Smooth muscle cell (in vitro differentiated cells): ENCODE data around the gene BHLHA15. TPM values are rescaled to one million over a fixed set of nuclear protein-coding genes. Genes with fewer than 3 reads are reported as not detected.

Experiments used
- DNase-seq: peaks from one replicate; lab custom pipeline; 2025; ENCODE audit not compliant: unreplicated experiment; lab: John Stamatoyannopoulos, UW
- H2AFZ ChIP-seq: fragments of 200-600 bp; sonication (generic); 2 replicates; pipeline ENCODE4 v1.6.0; 2016; ENCODE audit warnings: antibody characterized with exemption, low read depth, mild to moderate bottlenecking
- H3F3A ChIP-seq: fragments of 200-600 bp; sonication (generic); 2 replicates; pipeline ENCODE4 v1.6.0; 2017; ENCODE audit warnings: antibody characterized with exemption, low read depth
- H3K27ac ChIP-seq: fragments of 200-600 bp; sonication (generic); 2 replicates; pipeline ENCODE4 v1.5.1; 2016; ENCODE audit warnings: low read depth, mild to moderate bottlenecking
- H3K27me3 ChIP-seq: fragments of 200-600 bp; sonication (generic); 2 replicates; pipeline ENCODE4 v1.6.1; 2016; ENCODE audit warnings: low read depth, mild to moderate bottlenecking
- H3K36me3 ChIP-seq: fragments of 200-600 bp; sonication (generic); 2 replicates; pipeline ENCODE4 v1.5.1; 2016; ENCODE audit warnings: low read depth
- H3K4me1 ChIP-seq: fragments of 200-600 bp; sonication (generic); 2 replicates; pipeline ENCODE4 v1.5.1; 2016; ENCODE audit warnings: low read depth
- H3K4me2 ChIP-seq: fragments of 200-600 bp; sonication (generic); 2 replicates; pipeline ENCODE4 v1.6.0; 2016; ENCODE audit warnings: mild to moderate bottlenecking
- H3K4me3 ChIP-seq: fragments of 200-600 bp; sonication (generic); 2 replicates; pipeline ENCODE4 v1.5.1; 2016; ENCODE audit warnings: mild to moderate bottlenecking
- H3K79me2 ChIP-seq: fragments of 200-600 bp; sonication (generic); 2 replicates; pipeline ENCODE4 v1.6.0; 2016; ENCODE audit warnings: low read depth, mild to moderate bottlenecking
- H3K9ac ChIP-seq: fragments of 200-600 bp; sonication (generic); 2 replicates; pipeline ENCODE4 v1.6.0; 2016; ENCODE audit warnings: low read depth
- H3K9me3 ChIP-seq: fragments of 200-600 bp; sonication (generic); replicated peaks from 2 replicates; pipeline ENCODE4 v1.5.1; 2016; ENCODE audit warnings: low read depth
- H4K20me1 ChIP-seq: fragments of 200-600 bp; sonication (generic); 2 replicates; pipeline ENCODE4 v1.6.0; 2016; ENCODE audit warnings: low read depth
- WGBS: methylation state at CpG from one replicate; pipeline ENCODE4 v1.1.7; 2016; ENCODE audit warnings: low lambda C conversion rate; 5-methylcytosine and 5-hydroxymethylcytosine counted together
- polyA plus RNA-seq: library from polyadenylated mRNA; unstranded; fragments of >200 nt; fragmentation: Nextera tagmentation; extraction: Ambion mirVana; gene quantifications from 2 replicates; pipeline ENCODE4 v1.2.1, GENCODE V29; 2016
- total RNA-seq: library from RNA; depleted of rRNA; stranded (reverse); fragments of >200 nt; gene quantifications from 2 replicates; pipeline ENCODE4 v1.2.3, GENCODE V29; 2014
- TF ChIP-seq, protein P1 (sequence below): fragments of 200-600 bp; sonication (generic); IDR thresholded peaks from 2 replicates; pipeline ENCODE4 v1.5.1; 2017; ENCODE audit warnings: borderline replicate concordance, mild to moderate bottlenecking, antibody characterized with exemption; ENCODE audit not compliant: insufficient read depth, poor library complexity, severe bottlenecking

The BHLHA15 gene
- total and polyA plus RNA-seq, 2 experiments from 2014 or later = 0.27 to 1.3 TPM

DNA sequence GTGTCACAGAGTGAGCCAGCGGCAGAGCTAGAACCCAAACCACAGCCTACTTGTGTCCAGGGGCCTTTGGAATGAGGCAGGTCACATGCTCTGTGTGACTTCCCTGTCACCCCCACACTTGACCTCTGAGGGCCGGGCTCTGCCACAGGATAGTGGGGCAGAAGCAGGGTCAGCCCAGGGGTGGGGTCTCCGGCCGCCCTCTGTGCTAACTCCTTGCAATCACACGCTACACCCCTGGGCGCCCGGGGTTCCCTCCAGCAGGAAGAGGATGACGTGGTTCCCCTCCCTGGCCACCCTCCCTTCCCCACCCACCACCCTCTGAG lies 21.0 kb downstream of the BHLHA15 start:
- H3K4me3 ChIP-seq = no peak overlapping the region
- WGBS = 98% methylated on average over 8 of the region's 8 CpGs

DNA sequence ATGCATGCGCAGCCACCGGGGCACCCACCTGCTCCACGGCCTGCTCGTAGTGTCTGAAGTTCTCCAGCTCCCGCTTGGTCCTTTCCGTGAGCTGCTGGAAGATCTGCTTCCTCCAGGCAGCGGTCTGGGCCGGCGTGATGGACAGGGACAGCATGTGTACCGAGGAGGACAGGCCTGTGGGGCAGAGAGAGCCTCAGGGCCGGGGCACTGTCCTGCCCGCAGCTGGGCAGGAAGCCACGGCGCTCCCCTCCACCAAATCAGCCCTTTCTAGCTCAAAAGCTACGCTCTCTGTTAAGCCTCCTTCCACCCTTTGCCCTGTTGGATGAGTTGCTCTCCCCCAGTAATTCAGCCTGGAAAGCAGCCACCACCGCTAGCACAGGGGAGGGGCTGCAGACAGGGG lies 21.6 kb downstream of the BHLHA15 start:
- no peak for DNase-seq
- no peak overlapping the region for H2AFZ ChIP-seq
- no peaks in the 10 kb centered on the region for H3K9me3 ChIP-seq
- 97% methylated on average over 16 of the region's 16 CpGs for WGBS
- no peak overlapping the region for H3K4me3 ChIP-seq
- TF ChIP-seq, protein P1, sequence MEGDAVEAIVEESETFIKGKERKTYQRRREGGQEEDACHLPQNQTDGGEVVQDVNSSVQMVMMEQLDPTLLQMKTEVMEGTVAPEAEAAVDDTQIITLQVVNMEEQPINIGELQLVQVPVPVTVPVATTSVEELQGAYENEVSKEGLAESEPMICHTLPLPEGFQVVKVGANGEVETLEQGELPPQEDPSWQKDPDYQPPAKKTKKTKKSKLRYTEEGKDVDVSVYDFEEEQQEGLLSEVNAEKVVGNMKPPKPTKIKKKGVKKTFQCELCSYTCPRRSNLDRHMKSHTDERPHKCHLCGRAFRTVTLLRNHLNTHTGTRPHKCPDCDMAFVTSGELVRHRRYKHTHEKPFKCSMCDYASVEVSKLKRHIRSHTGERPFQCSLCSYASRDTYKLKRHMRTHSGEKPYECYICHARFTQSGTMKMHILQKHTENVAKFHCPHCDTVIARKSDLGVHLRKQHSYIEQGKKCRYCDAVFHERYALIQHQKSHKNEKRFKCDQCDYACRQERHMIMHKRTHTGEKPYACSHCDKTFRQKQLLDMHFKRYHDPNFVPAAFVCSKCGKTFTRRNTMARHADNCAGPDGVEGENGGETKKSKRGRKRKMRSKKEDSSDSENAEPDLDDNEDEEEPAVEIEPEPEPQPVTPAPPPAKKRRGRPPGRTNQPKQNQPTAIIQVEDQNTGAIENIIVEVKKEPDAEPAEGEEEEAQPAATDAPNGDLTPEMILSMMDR = no peak
- no peaks in the 10 kb centered on the region for H3K27me3 ChIP-seq
- no peaks in the 10 kb centered on the region for H3K4me1 ChIP-seq
- no peaks in the 10 kb centered on the region for H3K79me2 ChIP-seq
- H3K9ac ChIP-seq = no peak overlapping the region
- H3K4me2 ChIP-seq = no peak overlapping the region
- no peak overlapping the region for H3K27ac ChIP-seq
- H3K36me3 ChIP-seq = no peaks in the 10 kb centered on the region
- H4K20me1 ChIP-seq = no peaks in the 10 kb centered on the region
- no peaks in the 10 kb centered on the region for H3F3A ChIP-seq

More for the DNA sequence above, 21.0 kb downstream of the BHLHA15 start:
- Histone ChIP-seq H3K79me2 (no peaks in the 10 kb centered on the region), H3K4me2 (no peak overlapping the region), H2AFZ (no peak overlapping the region), H3K9ac (no peak overlapping the region), H3K27me3 (no peaks in the 10 kb centered on the region), H3F3A (no peaks in the 10 kb centered on the region), H3K9me3 (no peaks in the 10 kb centered on the region), H3K4me1 (no peaks in the 10 kb centered on the region), H3K36me3 (no peaks in the 10 kb centered on the region), H3K27ac (no peak overlapping the region), H4K20me1 (no peaks in the 10 kb centered on the region)
- TF ChIP-seq, protein P1 = no peak
- no peak for DNase-seq

DNA sequence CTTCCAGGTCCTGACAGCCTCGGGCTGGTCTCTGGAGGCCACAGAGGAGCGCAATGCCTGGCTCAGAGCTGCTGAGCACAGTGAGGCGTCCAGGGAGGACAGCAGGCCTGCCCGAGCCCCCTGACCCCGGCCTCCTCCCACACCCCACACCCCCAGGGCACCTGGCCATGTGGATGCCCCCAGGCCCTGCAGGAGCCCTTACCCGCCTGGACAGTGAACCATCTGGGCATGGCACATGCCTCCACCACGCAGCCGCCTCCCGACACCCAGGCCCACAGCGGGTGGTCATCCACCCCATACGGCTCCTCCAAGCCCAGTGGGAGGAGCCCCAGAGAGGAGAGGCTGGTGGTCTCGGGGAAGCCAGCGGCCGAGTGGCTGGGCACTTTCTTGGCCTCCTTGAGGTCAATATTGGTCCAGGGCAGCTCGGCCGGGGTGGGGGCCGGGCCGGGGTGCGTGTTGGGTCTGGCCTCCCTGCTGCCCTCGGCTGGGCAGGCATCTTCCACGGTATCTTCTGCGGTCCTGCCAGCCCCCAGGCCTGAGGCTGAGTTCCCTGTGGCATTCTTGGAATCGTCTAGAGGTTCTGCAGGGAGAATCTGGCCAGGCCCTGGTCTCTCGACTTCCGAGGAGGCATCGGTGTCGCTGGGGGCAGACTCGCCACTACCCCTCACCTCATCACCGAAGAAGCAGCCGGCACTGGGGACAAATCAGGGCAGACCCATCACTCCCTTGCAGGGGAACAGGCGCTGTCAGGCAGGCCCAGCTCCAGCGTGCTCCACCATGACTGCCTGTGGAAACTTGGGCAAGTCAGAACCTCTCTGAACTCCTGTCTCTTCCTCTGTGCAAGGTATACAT lies 22.2 kb downstream of the BHLHA15 start:
- Histone ChIP-seq H3K9ac (no peak overlapping the region), H3K27me3 (no peaks in the 10 kb centered on the region), H3K4me3 (no peak overlapping the region), H3K9me3 (no peaks in the 10 kb centered on the region), H2AFZ (no peak overlapping the region), H4K20me1 (no peaks in the 10 kb centered on the region), H3F3A (no peaks in the 10 kb centered on the region), H3K79me2 (no peaks in the 10 kb centered on the region), H3K4me1 (no peaks in the 10 kb centered on the region), H3K4me2 (no peak overlapping the region), H3K36me3 (no peaks in the 10 kb centered on the region), H3K27ac (no peak overlapping the region)
- DNase-seq = no peak
- TF ChIP-seq, protein P1 = no peak
- WGBS = 94% methylated on average over 26 of the region's 32 CpGs
